ENCODE data around the gene ZNF408.

Gene ZNF408

DNA sequence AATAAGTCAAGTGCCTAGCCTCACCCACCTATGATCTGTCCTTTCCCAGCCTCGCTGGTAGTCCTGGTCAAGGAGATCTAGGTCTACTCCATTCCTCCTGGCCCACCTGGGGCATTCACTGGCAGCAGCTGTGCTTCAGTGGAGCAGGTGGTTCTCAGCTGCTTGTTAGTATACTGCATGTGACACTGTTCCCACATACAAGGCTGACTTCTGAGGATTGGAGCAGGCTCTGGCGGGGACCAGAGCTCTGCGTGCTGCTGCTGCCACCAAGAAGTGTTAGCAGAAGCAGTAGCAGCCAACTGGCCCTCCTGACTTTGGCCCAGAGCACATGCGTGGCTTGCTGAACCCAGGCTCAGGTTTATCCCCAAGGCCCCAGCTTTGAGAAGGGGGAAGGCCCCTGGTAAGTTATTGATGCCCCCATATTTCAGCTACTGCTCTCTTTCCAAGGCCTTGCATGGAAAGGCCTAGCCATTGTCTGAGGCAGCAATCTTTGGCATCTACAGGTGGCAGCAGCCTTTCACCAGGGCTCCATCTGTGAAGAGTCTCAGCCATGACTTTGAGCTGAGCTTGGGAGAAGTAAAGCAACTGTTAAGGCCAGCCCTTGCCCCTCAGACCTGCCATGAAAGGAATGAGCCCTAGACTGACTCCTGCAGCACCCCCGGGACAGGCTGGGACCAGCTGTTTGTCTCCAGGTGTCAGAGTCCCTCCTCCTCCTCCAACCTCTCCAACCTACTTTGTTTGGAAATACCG, 26.9 kb upstream of the ZNF408 start:
- Histone ChIP-seq H3K79me2 (ENCODE audit: insufficient read depth, low read length) (no peaks in the 10 kb centered on the region), H3K9me3 (ENCODE audit: insufficient read depth, low read length, severe bottlenecking) (no peaks in the 10 kb centered on the region), H3K4me2 (ENCODE audit: insufficient read depth, low read length) (no peak overlapping the region), H3K27me3 (ENCODE audit: insufficient read depth, low read length, poor library complexity) (no peaks in the 10 kb centered on the region), H2AFZ (ENCODE audit: low read depth, low read length) (no peak overlapping the region), H3K9ac (ENCODE audit: low read depth, low read length) (no peak overlapping the region), H3K4me1 (ENCODE audit: insufficient read depth, low read length) (peaks cover 37% of the 10 kb centered on the region), H3K36me3 (ENCODE audit: insufficient read depth, low read length) (peaks cover 72% of the 10 kb centered on the region), H4K20me1 (ENCODE audit: insufficient read depth, low read length) (peaks cover 24% of the 10 kb centered on the region), H3K4me3 (ENCODE audit: low read depth in 1 of 2, low read length in 2 of 2) (no peak overlapping the region), H3K27ac (ENCODE audit: low read length) (no peak overlapping the region; the same call in 1 of the 2 replicates)
- DNase-seq, result no peak
- TF ChIP-seq, protein P1, sequence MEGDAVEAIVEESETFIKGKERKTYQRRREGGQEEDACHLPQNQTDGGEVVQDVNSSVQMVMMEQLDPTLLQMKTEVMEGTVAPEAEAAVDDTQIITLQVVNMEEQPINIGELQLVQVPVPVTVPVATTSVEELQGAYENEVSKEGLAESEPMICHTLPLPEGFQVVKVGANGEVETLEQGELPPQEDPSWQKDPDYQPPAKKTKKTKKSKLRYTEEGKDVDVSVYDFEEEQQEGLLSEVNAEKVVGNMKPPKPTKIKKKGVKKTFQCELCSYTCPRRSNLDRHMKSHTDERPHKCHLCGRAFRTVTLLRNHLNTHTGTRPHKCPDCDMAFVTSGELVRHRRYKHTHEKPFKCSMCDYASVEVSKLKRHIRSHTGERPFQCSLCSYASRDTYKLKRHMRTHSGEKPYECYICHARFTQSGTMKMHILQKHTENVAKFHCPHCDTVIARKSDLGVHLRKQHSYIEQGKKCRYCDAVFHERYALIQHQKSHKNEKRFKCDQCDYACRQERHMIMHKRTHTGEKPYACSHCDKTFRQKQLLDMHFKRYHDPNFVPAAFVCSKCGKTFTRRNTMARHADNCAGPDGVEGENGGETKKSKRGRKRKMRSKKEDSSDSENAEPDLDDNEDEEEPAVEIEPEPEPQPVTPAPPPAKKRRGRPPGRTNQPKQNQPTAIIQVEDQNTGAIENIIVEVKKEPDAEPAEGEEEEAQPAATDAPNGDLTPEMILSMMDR (IDR thresholded peaks at IDR 0.05; ENCODE audit: borderline replicate concordance, extremely low read depth, low read length, poor library complexity, severe bottlenecking), result no peak
- TF ChIP-seq EZH2 (IDR thresholded peaks at IDR 0.05; ENCODE audit: borderline replicate concordance, low read depth, low read length, severe bottlenecking), result no peak
- no peak for ATAC-seq (ENCODE audit: insufficient read depth, low read depth)

DNA sequence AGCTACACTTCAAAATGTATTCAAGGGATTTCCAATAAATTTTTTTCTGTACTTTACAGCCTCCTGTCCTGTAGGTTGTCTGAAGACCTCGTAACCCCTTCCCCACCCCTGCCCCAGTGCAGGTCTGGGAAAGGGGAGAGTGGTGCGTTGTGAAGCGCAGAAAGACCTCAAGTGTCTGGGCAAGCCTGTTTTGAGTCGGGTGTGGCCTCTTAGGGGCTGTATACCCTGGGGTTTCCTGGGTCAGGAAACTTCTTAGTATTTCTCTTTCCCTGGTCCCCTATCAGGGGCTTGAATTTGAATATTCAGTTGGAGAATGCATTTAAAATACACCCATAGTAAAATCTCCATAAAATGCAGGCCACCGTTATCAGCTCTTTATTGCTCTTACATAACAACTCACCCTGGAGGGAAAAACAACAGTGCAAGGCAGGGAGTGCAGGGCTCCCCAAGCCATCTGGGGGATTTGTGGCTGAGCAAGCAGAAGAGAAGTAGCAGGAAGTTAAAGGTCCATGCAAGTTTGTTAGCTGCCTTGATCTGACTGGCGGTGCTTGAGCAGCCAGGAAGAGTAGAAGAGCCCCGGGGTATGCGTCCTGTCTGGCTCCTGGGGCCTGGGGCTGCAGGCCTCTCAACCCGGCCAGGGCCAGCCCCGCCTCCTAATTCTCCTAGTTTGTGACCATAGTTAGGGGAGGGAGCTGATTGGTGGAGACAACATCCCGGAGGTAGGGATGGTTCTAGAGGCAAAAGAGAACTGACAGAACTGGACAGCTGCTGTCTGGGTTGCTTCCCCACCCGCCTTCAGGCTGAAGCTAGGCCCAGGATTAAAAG, 26.2 kb upstream of the ZNF408 start:
- TF ChIP-seq, protein P1 (IDR thresholded peaks at IDR 0.05; ENCODE audit: borderline replicate concordance, extremely low read depth, low read length, poor library complexity, severe bottlenecking), result no peak
- no peak for TF ChIP-seq EZH2 (IDR thresholded peaks at IDR 0.05; ENCODE audit: borderline replicate concordance, low read depth, low read length, severe bottlenecking)
- Histone ChIP-seq H3K27me3 (ENCODE audit: insufficient read depth, low read length, poor library complexity) (no peaks in the 10 kb centered on the region), H3K4me3 (ENCODE audit: low read depth in 1 of 2, low read length in 2 of 2) (no peak overlapping the region), H3K4me1 (ENCODE audit: insufficient read depth, low read length) (peaks cover 29% of the 10 kb centered on the region), H4K20me1 (ENCODE audit: insufficient read depth, low read length) (peaks cover 25% of the 10 kb centered on the region), H3K36me3 (ENCODE audit: insufficient read depth, low read length) (peaks cover 72% of the 10 kb centered on the region), H3K4me2 (ENCODE audit: insufficient read depth, low read length) (no peak overlapping the region), H3K9me3 (ENCODE audit: insufficient read depth, low read length, severe bottlenecking) (no peaks in the 10 kb centered on the region), H2AFZ (ENCODE audit: low read depth, low read length) (no peak overlapping the region), H3K27ac (ENCODE audit: low read length) (no peak overlapping the region), H3K9ac (ENCODE audit: low read depth, low read length) (no peak overlapping the region), H3K79me2 (ENCODE audit: insufficient read depth, low read length) (no peaks in the 10 kb centered on the region)
- ATAC-seq (ENCODE audit: insufficient read depth, low read depth) (no peak), DNase-seq (peak; percentile 19)

DNA sequence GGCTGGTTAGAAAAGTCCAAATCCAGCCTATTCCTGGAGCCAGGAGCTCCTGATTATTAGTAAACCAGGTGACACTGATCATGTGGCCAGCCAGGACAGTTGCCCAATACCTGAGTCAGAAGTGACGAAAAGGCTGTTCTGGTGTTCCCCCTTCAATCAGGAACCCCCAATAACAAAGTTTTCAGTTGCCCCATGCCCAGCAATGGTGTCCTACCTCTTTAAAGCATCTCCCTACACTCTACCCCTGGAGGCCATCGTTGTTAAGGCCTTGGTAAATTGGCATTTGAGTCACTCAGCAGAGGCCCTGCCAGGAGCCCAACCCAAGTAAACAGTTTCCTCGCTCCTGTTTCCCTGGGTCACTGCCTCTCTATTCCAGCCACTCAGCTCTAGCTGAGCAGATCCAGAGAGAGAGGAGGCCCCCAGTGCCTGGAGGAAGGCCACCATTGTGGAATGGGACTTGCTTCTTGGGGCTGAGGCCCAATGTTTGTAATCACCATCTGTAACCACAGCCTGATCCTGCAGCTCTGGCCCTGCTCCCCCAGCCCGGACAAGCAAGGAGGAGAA, 25.5 kb upstream of the ZNF408 start:
- H4K20me1 ChIP-seq (ENCODE audit: insufficient read depth, low read length), result peaks cover 22% of the 10 kb centered on the region
- no peaks in the 10 kb centered on the region for H3K79me2 ChIP-seq (ENCODE audit: insufficient read depth, low read length)
- peak overlapping the region; percentile 56; the same call in 1 of the 2 replicates for H3K27ac ChIP-seq (ENCODE audit: low read length)
- no peak overlapping the region for H3K9ac ChIP-seq (ENCODE audit: low read depth, low read length)
- no peak overlapping the region for H3K4me2 ChIP-seq (ENCODE audit: insufficient read depth, low read length)
- no peak overlapping the region for H2AFZ ChIP-seq (ENCODE audit: low read depth, low read length)
- H3K4me1 ChIP-seq (ENCODE audit: insufficient read depth, low read length), result peaks cover 22% of the 10 kb centered on the region
- DNase-seq (no peak), ATAC-seq (ENCODE audit: insufficient read depth, low read depth) (no peak)
- peaks cover 74% of the 10 kb centered on the region for H3K36me3 ChIP-seq (ENCODE audit: insufficient read depth, low read length)
- H3K27me3 ChIP-seq (ENCODE audit: insufficient read depth, low read length, poor library complexity), result no peaks in the 10 kb centered on the region
- no peaks in the 10 kb centered on the region for H3K9me3 ChIP-seq (ENCODE audit: insufficient read depth, low read length, severe bottlenecking)
- no peak for TF ChIP-seq EZH2 (IDR thresholded peaks at IDR 0.05; ENCODE audit: borderline replicate concordance, low read depth, low read length, severe bottlenecking)
- TF ChIP-seq, protein P1 (IDR thresholded peaks at IDR 0.05; ENCODE audit: borderline replicate concordance, extremely low read depth, low read length, poor library complexity, severe bottlenecking), result no peak
- no peak overlapping the region for H3K4me3 ChIP-seq (ENCODE audit: low read depth in 1 of 2, low read length in 2 of 2)

Data from DND-41 (cell line).